ENCODE data around the gene NPHP4. TPM values are rescaled to one million over a fixed set of nuclear protein-coding genes. Genes with fewer than 3 reads are reported as not detected.

Gene NPHP4
- total and polyA plus RNA-seq, 7 donors: 1.3 to 2.8 (median 1.8) TPM

- no peaks in the 10 kb centered on the region for H3K4me1 ChIP-seq
- intact Hi-C loops (cut with DNase I): no loop called here
- H3K36me3 ChIP-seq (ENCODE audit: insufficient read depth in 1 of 2, low read depth in 1 of 2): no peaks in the 10 kb centered on the region
- no peaks in the 10 kb centered on the region for H3K9me3 ChIP-seq
- no peak for ATAC-seq
- no peak for TF ChIP-seq CTCF (IDR thresholded peaks at IDR 0.05)
- 86 to 87% (median 87%) methylated on average over 15 of the region's 15 CpGs for WGBS, 3 donors
- H3K4me3 ChIP-seq: no peak overlapping the region
- H3K27ac ChIP-seq: no peak overlapping the region
- peaks cover 0 to 35% (median 9%) of the 10 kb centered on the region in 3 donors for H3K27me3 ChIP-seq (ENCODE audit: insufficient read depth in 3 of 3, low read length in 2 of 3)
- DNase-seq: no peak
Measured at GRCh38 chr1:6039031-6039430, 46.8 kb upstream of the NPHP4 start.

GRCh38 chr1:6038603-6039002 is 46.4 kb upstream of the NPHP4 start:
- H3K27me3 ChIP-seq (ENCODE audit: insufficient read depth in 3 of 3, low read length in 2 of 3): peaks cover 0 to 37% (median 9%) of the 10 kb centered on the region in 3 donors
- H3K36me3 ChIP-seq (ENCODE audit: insufficient read depth in 1 of 2, low read depth in 1 of 2): no peaks in the 10 kb centered on the region
- no peak overlapping the region for H3K4me3 ChIP-seq
- H3K27ac ChIP-seq: no peak overlapping the region
- no peaks in the 10 kb centered on the region for H3K9me3 ChIP-seq
- 47 to 62% (median 55%) methylated on average over 7 of the region's 7 CpGs for WGBS, 3 donors
- intact Hi-C loops (cut with DNase I): no loop called here
- DNase-seq: no peak
- H3K4me1 ChIP-seq: no peaks in the 10 kb centered on the region
- no peak for TF ChIP-seq CTCF (IDR thresholded peaks at IDR 0.05)
- no peak for ATAC-seq

GRCh38 chr1:6037338-6037762 is 45.1 kb upstream of the NPHP4 start:
- Histone ChIP-seq H3K4me1 (no peaks in the 10 kb centered on the region), H3K27me3 (ENCODE audit: insufficient read depth in 3 of 3, low read length in 2 of 3) (peaks cover 0 to 37% (median 9%) of the 10 kb centered on the region in 3 donors), H3K4me3 (no peak overlapping the region), H3K27ac (no peak overlapping the region), H3K9me3 (no peaks in the 10 kb centered on the region), H3K36me3 (ENCODE audit: insufficient read depth in 1 of 2, low read depth in 1 of 2) (no peaks in the 10 kb centered on the region)
- TF ChIP-seq CTCF (IDR thresholded peaks at IDR 0.05): no peak
- ATAC-seq: no peak
- DNase-seq: no peak
- intact Hi-C loops (cut with DNase I): no loop called here
- 33 to 37% (median 35%) methylated on average over 9 of the region's 9 CpGs for WGBS, 3 donors

DNA sequence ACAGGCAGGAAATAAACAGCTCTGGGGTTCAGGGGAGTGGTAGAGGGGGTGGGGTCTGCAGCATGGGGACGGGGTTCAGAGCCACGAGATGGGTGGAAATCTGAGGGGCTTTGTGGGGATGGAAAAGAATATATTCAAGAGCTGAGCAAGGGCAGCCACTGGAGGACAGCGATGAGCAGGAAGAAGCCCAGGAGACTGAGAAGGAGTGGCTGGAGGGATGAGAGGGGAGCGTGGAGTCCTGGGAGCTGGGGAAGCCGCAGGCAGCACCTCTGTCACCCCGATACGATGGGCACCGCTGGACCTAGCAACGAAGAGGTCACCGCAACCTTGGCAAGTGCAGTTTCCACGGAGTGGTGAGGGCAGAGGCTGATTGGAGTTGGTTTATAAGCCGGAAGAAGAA is 43.5 kb upstream of the NPHP4 start:
- DNase-seq: no peak

More for the DNA sequence above, 43.5 kb upstream of the NPHP4 start:
- no peak overlapping the region for H3K4me3 ChIP-seq
- no peaks in the 10 kb centered on the region for H3K36me3 ChIP-seq (ENCODE audit: insufficient read depth in 1 of 2, low read depth in 1 of 2)
- no peaks in the 10 kb centered on the region for H3K9me3 ChIP-seq
- H3K27me3 ChIP-seq (ENCODE audit: insufficient read depth in 3 of 3, low read length in 2 of 3): peaks cover 0 to 41% (median 9%) of the 10 kb centered on the region in 3 donors
- TF ChIP-seq CTCF (IDR thresholded peaks at IDR 0.05): no peak
- H3K27ac ChIP-seq: no peak overlapping the region
- ATAC-seq: no peak
- WGBS, 3 donors: 68 to 71% (median 70%) methylated on average over 12 of the region's 12 CpGs
- H3K4me1 ChIP-seq: no peaks in the 10 kb centered on the region
- intact Hi-C loops (cut with DNase I): no loop called here
